Hepatocyte (in vitro differentiated cells): ENCODE measurements around the gene ERCC2.

Experiments used
- EZH2phosphoT487 ChIP-seq: fragments of 200-600 bp; sonication (generic); IDR thresholded peaks from one replicate; pipeline ENCODE4 v1.6.1; 2018; ENCODE audit warnings: antibody characterized with exemption, mild to moderate bottlenecking, low read depth, moderate library complexity; ENCODE audit not compliant: unreplicated experiment, severe bottlenecking
- TF ChIP-seq, protein P1 (sequence below): fragments of 200-600 bp; sonication (generic); IDR thresholded peaks from 2 replicates; pipeline ENCODE4 v1.5.1; 2016; ENCODE audit warnings: antibody characterized with exemption, mild to moderate bottlenecking; ENCODE audit not compliant: poor library complexity

DNA sequence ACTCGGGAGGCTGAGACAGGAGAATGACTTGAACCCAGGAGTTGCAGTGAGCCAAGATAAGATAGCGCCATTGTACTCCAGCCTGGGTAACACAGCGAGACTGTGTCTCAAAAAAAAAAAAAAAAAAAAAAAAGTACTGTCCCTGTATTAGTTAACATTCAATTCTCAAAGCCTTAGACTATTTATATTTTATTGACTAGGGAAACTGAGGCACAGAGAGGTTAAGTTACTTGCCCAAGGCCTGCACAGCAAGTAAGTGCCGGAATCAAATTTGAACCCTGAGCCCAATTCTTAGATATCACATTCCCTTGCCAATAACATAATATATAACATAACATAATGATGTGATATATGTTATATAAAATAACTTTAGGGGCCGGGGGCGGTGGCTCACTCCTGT is 30.7 kb downstream of the ERCC2 start:
- TF ChIP-seq, protein P1, sequence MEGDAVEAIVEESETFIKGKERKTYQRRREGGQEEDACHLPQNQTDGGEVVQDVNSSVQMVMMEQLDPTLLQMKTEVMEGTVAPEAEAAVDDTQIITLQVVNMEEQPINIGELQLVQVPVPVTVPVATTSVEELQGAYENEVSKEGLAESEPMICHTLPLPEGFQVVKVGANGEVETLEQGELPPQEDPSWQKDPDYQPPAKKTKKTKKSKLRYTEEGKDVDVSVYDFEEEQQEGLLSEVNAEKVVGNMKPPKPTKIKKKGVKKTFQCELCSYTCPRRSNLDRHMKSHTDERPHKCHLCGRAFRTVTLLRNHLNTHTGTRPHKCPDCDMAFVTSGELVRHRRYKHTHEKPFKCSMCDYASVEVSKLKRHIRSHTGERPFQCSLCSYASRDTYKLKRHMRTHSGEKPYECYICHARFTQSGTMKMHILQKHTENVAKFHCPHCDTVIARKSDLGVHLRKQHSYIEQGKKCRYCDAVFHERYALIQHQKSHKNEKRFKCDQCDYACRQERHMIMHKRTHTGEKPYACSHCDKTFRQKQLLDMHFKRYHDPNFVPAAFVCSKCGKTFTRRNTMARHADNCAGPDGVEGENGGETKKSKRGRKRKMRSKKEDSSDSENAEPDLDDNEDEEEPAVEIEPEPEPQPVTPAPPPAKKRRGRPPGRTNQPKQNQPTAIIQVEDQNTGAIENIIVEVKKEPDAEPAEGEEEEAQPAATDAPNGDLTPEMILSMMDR = no peak
- no peak for TF ChIP-seq EZH2phosphoT487
